CD14-positive monocyte (primary cell): ENCODE measurements around the gene CGNL1. TPM values are rescaled to one million over a fixed set of nuclear protein-coding genes. Genes with fewer than 3 reads are reported as not detected.

Experiments used
- DNase-seq, 3 donors: peaks; one replicate each; pipeline ENCODE4 v3.0.0-alpha.2; 2011 to 2022
- H2AFZ ChIP-seq: 2 replicates; pipeline ENCODE4 v1.6.0; 2012; ENCODE audit warnings: mild to moderate bottlenecking, low read depth, low read length, inconsistent platforms; ENCODE audit not compliant: insufficient read depth, poor library complexity, severe bottlenecking
- H3K27ac ChIP-seq, 2 donors: 1 replicate in 1 of 2; 2 replicates in 1 of 2; pipeline ENCODE4 v1.5.1; 2012 to 2013; ENCODE audit warnings: low read length in 2 of 2, control low read depth in 1 of 2, inconsistent platforms in 1 of 2, low read depth in 1 of 2, mild to moderate bottlenecking in 1 of 2
- H3K27me3 ChIP-seq, 2 donors: one replicate each; pipeline versions ENCODE4 v1.6.0 to v1.6.1; 2011 to 2013; ENCODE audit warnings: low read length in 2 of 2; ENCODE audit not compliant: control insufficient read depth in 2 of 2, insufficient read depth in 2 of 2
- H3K36me3 ChIP-seq, 2 donors: replicated peaks in 1 of 2; 1 replicate in 1 of 2; 2 replicates in 1 of 2; pipeline versions ENCODE4 v1.5.1 to v1.6.1; 2012 to 2013; ENCODE audit warnings: low read length in 2 of 2, control low read depth in 1 of 2, inconsistent platforms in 1 of 2, mild to moderate bottlenecking in 1 of 2; ENCODE audit not compliant: insufficient read depth in 2 of 2, control insufficient read depth in 1 of 2
- H3K4me1 ChIP-seq, 2 donors: 1 replicate in 1 of 2; 2 replicates in 1 of 2; pipeline versions ENCODE4 v1.5.1 to v1.6.1; 2012 to 2013; ENCODE audit warnings: low read length in 2 of 2, control low read depth in 1 of 2, inconsistent platforms in 1 of 2, mild to moderate bottlenecking in 1 of 2, moderate library complexity in 1 of 2; ENCODE audit not compliant: insufficient read depth in 2 of 2, control insufficient read depth in 1 of 2
- H3K4me2 ChIP-seq: replicated peaks from 2 replicates; pipeline ENCODE3; 2012; ENCODE audit warnings: low read length, moderate library complexity, mild to moderate bottlenecking; ENCODE audit not compliant: poor library complexity, severe bottlenecking; ENCODE audit errors: extremely low read depth
- H3K4me3 ChIP-seq, 3 experiments: fragments of 200-600 bp in 1 of 3; sonication (generic) in 1 of 3; replicated peaks in 1 of 3; 1 replicate in 2 of 3; 2 replicates in 1 of 3; pipeline ENCODE4 v1.5.1; 2011 to 2013; ENCODE audit warnings: low read length in 3 of 3, mild to moderate bottlenecking in 3 of 3, control low read depth in 2 of 3, low read depth in 2 of 3, inconsistent platforms in 1 of 3, moderate library complexity in 1 of 3
- H3K79me2 ChIP-seq: 2 replicates; pipeline ENCODE4 v1.6.0; 2012; ENCODE audit warnings: mild to moderate bottlenecking, control low read depth, inconsistent platforms, low read length, moderate library complexity; ENCODE audit not compliant: insufficient read depth
- H3K9ac ChIP-seq: 2 replicates; pipeline ENCODE4 v1.6.0; 2017; ENCODE audit warnings: low read length, mild to moderate bottlenecking; ENCODE audit not compliant: insufficient read depth, poor library complexity, severe bottlenecking
- H3K9me3 ChIP-seq, 2 donors: replicated peaks in 1 of 2; 1 replicate in 1 of 2; 2 replicates in 1 of 2; pipeline versions ENCODE4 v1.5.1 to v1.6.1; 2012 to 2013; ENCODE audit warnings: low read length in 2 of 2, control low read depth in 1 of 2; ENCODE audit not compliant: control insufficient read depth in 1 of 2, insufficient read depth in 1 of 2
- H4K20me1 ChIP-seq: 2 replicates; pipeline ENCODE4 v1.6.0; 2012; ENCODE audit warnings: mild to moderate bottlenecking, low read length, control low read depth, moderate library complexity; ENCODE audit not compliant: insufficient read depth
- H3K27ac Mint-ChIP-seq, 7 donors: one replicate each; pipeline ENCODE4 v1.8.0; 2020; ENCODE audit warnings: mild to moderate bottlenecking in 7 of 7, mixed read lengths in 7 of 7, moderate library complexity in 6 of 7, inconsistent platforms in 2 of 7
- H3K27me3 Mint-ChIP-seq, 3 donors: one replicate each; pipeline ENCODE4 v1.8.0; 2021 to 2022; ENCODE audit warnings: low read depth in 3 of 3, mild to moderate bottlenecking in 3 of 3, mixed read lengths in 3 of 3, moderate library complexity in 3 of 3, inconsistent platforms in 1 of 3
- H3K36me3 Mint-ChIP-seq, 2 donors: one replicate each; pipeline ENCODE4 v1.8.0; 2020; ENCODE audit warnings: mixed read lengths in 2 of 2, inconsistent platforms in 1 of 2, mild to moderate bottlenecking in 1 of 2
- H3K4me1 Mint-ChIP-seq: one replicate; pipeline ENCODE4 v1.8.0; 2020; ENCODE audit warnings: mild to moderate bottlenecking, mixed read lengths
- H3K4me3 Mint-ChIP-seq, 2 donors: one replicate each; pipeline ENCODE4 v1.8.0; 2020; ENCODE audit warnings: mild to moderate bottlenecking in 2 of 2, mixed read lengths in 2 of 2, moderate library complexity in 1 of 2
- H3K9me3 Mint-ChIP-seq, 7 donors: one replicate each; pipeline ENCODE4 v1.8.0; 2020 to 2022; ENCODE audit warnings: mixed read lengths in 7 of 7, mild to moderate bottlenecking in 6 of 7, moderate library complexity in 6 of 7, inconsistent platforms in 2 of 7
- CTCF ChIP-seq: fragments of 200-600 bp; IDR thresholded peaks from one replicate; pipeline ENCODE4 v1.8.0; 2022; ENCODE audit warnings: antibody characterized with exemption, mild to moderate bottlenecking
- WGBS: methylation state at CpG from one replicate; pipeline ENCODE4 v1.1.5; 2013; ENCODE audit warnings: missing lambda C conversion rate; ENCODE audit not compliant: insufficient coverage; 5-methylcytosine and 5-hydroxymethylcytosine counted together
- intact Hi-C, 2 donors: fragments of 100-400 bp; cut with micrococcal nuclease; formaldehyde crosslinking; loops; one replicate each; pipeline versions ENCODE4 v1.15.0 to v1.15.1; 2023
- polyA plus RNA-seq, 3 donors: library from polyadenylated mRNA; depleted of rRNA in 1 of 3; unstranded in 2 of 3; stranded (reverse) in 1 of 3; fragments of 300-500 nt in 2 of 3; fragments of >200 nt in 1 of 3; fragmentation: Illumina TruSeq in 2 of 3; gene quantifications; 1 replicate in 2 of 3; 2 replicates in 1 of 3; pipeline ENCODE4 v1.2.3, GENCODE V29; 2012 to 2021

Gene CGNL1
- polyA plus RNA-seq, 3 donors: not detected

DNA sequence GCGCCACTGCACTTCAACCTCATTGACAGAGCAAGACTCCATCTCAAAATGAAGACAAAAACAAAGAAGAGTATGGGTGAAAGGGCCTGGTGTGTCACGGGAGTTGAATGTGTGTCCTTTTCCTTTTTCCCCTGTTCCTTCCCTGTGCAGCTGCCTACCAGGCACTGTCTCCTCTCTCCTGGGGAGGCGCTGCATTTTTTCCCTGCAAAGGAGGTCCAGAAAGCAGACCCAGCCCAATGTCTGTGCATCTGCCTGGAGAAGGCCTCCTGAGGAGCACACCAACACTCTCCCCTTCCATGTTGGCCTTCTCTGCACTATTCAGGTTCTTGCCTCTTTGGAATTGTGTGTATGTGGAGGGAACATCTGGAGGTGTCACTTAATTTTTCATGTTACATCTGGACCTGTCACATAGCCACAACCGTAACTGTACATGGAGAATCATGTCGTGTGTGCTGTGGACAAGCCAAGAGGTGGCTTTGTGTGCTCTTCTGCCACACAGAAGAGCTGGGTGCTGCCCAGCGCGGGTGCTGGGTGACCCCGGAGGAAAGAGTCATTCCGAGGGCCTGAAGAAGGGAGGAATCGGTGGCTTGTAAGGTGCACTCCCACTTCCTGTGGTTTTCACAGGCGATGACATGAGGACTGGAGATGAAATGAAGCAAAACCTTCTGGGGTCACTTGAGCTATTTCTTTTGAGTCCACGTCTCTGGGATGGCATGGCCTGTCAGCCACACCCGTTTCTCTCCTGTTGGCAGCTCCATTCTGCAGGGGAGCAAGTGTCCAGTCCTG, 46.5 kb upstream of the CGNL1 start:
- TF ChIP-seq CTCF: no peak
- Histone ChIP-seq H3K27me3 (no peaks in the 10 kb centered on the region), H3K79me2 (no peaks in the 10 kb centered on the region), H4K20me1 (no peaks in the 10 kb centered on the region), H3K36me3 (no peaks in the 10 kb centered on the region), H3K9ac (no peak overlapping the region), H2AFZ (no peak overlapping the region), H3K4me2 (no peak overlapping the region), H3K9me3 (no peaks in the 10 kb centered on the region), H3K4me1 (no peaks in the 10 kb centered on the region), H3K27ac (no peak overlapping the region), H3K4me3 (no peak overlapping the region)
- WGBS: 36% methylated on average over 10 of the region's 13 CpGs
- peaks cover 7% of the 10 kb centered on the region for H3K4me1 Mint-ChIP-seq
- peaks cover 3 to 12% (median 12%) of the 10 kb centered on the region in 3 donors for H3K27me3 Mint-ChIP-seq
- no peak overlapping the region for H3K27ac Mint-ChIP-seq
- H3K36me3 Mint-ChIP-seq: no peaks in the 10 kb centered on the region
- no peak for DNase-seq
- peaks cover 0 to 1% (median 0%) of the 10 kb centered on the region in 7 donors for H3K9me3 Mint-ChIP-seq
- intact Hi-C loops: no loop called here
- H3K4me3 Mint-ChIP-seq: no peak overlapping the region

DNA sequence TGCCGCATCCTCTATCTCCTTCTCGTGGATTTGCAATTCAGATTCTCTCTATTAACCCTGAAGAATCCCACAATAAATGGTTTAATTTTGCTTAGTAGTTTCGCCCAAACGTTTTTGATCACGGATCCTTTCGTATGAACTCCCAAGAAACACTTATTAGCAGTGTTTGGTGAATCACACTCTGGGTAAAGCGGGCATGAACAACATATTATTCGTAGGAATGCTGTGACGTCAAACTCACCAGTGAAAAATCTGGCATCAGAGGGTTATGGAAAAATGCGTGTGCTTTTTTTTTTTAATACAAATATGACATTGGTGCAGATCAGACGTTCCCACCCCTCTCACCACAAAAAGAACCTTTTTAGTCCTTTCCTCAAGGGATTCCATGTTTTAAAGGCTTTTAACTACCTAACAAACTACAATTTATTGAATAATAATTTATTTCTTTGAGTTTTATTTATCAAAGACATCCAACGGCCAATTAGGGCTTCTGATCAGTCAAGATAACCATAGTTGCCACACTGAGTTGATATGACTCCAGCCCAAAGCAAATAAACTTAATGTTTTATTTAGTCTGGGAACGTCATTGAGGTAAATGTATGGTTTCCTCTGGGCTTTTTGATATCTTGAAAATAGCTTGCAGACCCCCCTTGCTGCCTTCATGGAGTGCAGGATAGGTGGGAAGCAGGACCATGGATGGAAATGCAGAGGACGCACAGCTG, 45.5 kb upstream of the CGNL1 start:
- no peak overlapping the region for H3K27ac ChIP-seq
- no peaks in the 10 kb centered on the region for H4K20me1 ChIP-seq
- H2AFZ ChIP-seq: no peak overlapping the region
- Mint-ChIP-seq H3K4me1 (peaks cover 7% of the 10 kb centered on the region), H3K36me3 (no peaks in the 10 kb centered on the region), H3K27me3 (peaks cover 3 to 10% (median 9%) of the 10 kb centered on the region in 3 donors), H3K27ac (no peak overlapping the region), H3K9me3 (peaks cover 0 to 1% (median 0%) of the 10 kb centered on the region in 7 donors), H3K4me3 (no peak overlapping the region)
- H3K4me2 ChIP-seq: no peak overlapping the region
- H3K4me3 ChIP-seq: no peak overlapping the region
- no peaks in the 10 kb centered on the region for H3K9me3 ChIP-seq
- H3K4me1 ChIP-seq: no peaks in the 10 kb centered on the region
- H3K27me3 ChIP-seq: no peaks in the 10 kb centered on the region
- no peak for DNase-seq
- no peak for TF ChIP-seq CTCF
- WGBS: 100% methylated on average over 1 of the region's 14 CpGs
- H3K79me2 ChIP-seq: no peaks in the 10 kb centered on the region
- H3K9ac ChIP-seq: no peak overlapping the region
- intact Hi-C loops: no loop called here
- no peaks in the 10 kb centered on the region for H3K36me3 ChIP-seq
